Middle frontal gyrus (tissue), 1 donor: ENCODE results near the gene BRPF1.

Experiments
- DNase-seq: peaks from one replicate; pipeline ENCODE4 v3.0.0-alpha.2; 2015; ENCODE audit warnings: low spot score; ENCODE audit errors: extremely low spot score

The BRPF1 gene

DNA sequence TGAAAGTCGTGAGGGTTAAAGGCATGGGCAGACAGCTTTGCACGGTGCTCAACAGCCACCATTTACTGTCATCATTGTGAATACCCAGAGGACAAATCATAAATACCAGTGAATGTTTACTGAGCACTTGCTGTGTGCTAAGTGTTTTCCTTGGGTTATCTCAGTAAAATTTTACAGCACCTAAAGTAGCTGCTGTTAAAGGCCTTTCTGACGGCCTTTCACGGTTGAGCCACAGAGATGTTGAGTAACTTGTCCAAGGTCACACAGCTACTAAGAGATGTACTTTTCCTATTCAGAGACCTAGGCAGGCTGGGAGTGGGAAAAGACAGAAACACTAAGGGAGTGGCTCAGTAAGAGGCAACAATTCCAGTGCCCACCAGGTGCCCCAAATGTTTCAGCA is 28.3 kb upstream of the BRPF1 start:
- no peak for DNase-seq

GRCh38 chr3:9703736-9704346 is 27.7 kb upstream of the BRPF1 start, which contains the start of gene CPNE9:
TSS of gene CPNE9 (plus strand) at chr3:9703833. CDS start at chr3:9703997, 164 bp downstream.
- DNase-seq: no peak

GRCh38 chr3:9704347-9705322 is 26.9 kb upstream of the BRPF1 start:
- no peak for DNase-seq

DNA sequence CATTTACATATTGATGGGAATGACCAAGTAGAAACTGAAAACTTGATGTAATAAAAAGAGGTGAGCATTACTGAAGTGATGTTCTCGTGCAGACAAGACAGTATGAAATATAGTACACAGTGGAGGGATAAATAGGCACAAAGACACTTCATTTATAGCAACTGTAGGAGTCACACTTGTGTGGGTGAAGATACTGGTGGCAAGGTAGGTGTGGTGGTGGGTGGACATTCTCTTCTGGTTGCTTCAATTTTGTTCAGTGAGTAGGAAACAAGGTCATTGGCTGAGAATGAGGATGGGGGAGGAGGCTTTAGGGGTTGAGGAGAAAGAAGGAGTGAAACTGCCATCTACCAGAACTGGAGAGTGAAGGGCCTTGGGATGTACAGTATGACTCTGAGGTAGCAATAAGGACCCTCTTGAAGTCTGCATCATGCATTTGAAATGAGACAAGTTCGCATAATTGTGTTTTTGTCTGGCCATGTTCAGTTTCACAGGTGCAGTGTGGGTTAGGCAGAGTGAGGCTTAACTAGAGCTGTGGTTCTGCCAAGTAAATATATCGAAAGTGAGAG is 21.3 kb upstream of the BRPF1 start:
- no peak for DNase-seq

DNA sequence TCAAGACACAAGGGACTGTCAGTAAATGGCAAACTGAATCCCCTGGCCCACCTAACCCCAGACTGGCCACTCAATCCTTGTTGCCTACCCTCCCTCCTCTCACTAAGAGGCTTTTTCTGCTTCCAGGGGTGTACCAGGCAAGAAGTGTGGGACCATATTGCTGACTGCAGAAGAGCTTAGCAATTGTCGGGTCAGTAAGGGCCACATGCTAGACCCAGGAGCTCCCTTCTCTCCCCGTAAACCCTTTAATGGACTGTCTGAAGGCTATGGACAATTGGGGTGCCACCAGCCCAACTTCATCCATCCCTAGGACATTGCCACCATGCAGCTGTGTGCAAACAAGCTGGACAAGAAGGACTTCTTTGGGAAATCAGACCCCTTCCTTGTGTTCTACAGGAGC is 19.1 kb upstream of the BRPF1 start:
- no peak for DNase-seq

DNA sequence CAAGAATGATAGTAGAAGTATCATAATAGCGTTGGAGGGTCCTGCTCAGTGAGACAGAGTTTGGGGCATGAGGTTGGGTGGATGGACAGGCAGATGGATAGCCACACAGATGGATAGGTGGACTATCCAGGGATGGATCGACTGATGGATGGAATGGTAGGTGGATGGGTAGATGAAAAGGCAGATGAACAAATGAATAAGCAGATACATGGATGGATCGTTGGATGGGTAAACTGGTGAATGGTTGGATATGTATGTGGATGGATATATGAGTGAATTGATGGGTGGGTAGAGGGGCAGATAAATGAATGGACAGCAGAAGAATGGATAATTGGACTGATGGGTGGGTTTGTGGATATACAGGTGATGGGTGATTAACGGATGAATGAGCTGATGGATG is 18.4 kb upstream of the BRPF1 start:
- DNase-seq: no peak

DNA sequence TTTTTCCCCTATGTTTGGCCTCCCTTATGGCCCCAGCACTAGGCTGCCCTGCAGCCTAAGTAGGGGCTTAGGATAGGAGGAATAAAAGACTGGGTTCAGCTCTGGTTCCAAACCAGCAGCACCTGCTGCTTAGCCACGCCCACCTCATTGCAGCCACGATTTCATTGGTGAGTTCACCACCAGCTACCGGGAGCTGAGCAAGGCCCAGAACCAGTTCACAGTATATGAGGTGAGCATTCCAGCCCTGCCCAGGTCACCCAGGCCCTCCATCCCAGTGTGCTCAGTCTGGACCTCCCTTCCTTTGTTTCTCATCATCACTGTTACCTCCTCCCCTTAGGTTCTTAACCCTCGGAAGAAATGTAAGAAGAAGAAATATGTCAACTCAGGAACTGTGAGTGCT is 16.4 kb upstream of the BRPF1 start:
- no peak for DNase-seq

GRCh38 chr3:9715764-9716437 is 15.6 kb upstream of the BRPF1 start:
- no peak for DNase-seq

- no peak for DNase-seq
Observed at GRCh38 chr3:9716801-9717555, 14.6 kb upstream of the BRPF1 start.

GRCh38 chr3:9717563-9717962 is 14.0 kb upstream of the BRPF1 start:
- no peak for DNase-seq

DNA sequence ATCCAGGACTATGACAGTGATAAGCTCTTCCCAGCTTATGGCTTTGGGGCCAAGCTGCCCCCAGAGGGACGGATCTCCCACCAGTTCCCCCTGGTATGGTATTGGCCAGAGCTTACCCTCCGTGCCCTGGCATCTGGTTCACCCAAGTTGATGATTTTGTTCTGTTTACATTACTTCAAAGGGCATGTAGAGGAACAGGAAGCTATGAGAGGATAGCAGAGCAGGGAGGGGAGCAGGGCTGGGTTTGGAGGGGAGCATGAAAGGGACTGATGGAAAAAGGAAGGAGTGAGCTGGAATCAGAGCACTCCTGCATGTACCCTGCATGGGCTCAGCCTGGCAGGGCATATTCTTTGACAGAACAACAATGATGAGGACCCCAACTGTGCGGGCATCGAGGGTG is 13.4 kb upstream of the BRPF1 start:
- DNase-seq: no peak

DNA sequence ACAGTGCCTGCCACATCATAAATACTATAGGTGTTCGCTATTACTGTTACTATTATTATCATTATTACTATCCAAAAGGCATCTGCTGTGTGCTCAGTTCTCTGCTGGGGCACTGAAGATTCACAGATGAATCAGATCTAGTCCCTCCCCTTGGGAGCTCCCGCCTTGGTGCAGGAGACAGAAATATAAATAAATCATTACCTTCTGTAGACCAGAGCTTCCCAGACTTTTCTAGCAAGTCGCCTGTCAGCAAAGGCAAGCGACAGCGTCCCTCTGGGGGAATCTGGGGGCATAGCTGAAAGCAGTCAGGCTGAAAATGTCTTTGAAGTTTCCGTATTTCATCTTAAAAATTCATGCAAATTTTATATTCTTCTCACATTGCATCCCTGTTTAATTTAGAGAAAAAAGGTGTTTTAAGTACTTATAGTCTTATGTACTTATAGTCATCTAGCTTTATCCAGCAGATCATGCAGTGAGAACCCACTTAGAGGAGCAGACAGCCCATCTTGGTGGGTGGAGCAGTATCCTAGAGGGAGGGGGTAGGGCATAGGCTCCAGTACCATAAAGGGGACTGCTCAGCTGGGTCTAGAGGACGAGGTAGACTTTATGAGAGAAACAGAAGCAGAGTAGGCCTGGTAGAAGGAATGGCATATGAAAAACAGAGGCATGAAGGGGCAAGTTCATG is 10.4 kb upstream of the BRPF1 start:
- DNase-seq: no peak

GRCh38 chr3:9721700-9722060 is 9.9 kb upstream of the BRPF1 start:
- DNase-seq: no peak

- DNase-seq: no peak
Observed at GRCh38 chr3:9725775-9726515, 5.6 kb upstream of the BRPF1 start.

DNA sequence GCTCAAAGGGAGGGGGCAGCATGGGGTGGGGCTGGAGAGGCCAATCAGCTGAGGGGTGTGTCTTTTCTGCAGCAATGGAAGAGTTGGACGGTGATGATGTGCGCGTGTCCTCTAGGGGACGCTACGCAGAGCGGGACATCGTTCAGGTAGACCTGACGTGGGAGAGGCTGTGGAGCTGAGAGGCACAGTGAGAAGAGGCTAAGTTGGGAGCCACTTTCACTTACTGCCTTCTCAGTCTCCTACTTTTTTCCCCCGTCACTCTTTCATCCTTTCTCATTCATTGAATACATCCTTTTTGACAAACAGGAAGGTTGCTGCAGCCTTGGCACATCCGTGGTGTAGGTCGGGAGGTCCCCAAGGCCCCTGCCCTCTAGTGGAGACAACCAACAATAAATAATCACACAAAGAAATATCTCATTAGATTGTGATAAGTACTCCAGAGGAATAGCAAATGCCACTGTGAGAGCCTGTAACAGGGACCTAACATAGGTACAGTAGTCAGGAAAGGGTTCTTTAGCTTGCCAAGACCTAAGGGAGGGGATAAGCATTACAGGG is 4.4 kb upstream of the BRPF1 start:
- no peak for DNase-seq

- no peak for DNase-seq
Observed at GRCh38 chr3:9727743-9728142, 3.8 kb upstream of the BRPF1 start.

DNA sequence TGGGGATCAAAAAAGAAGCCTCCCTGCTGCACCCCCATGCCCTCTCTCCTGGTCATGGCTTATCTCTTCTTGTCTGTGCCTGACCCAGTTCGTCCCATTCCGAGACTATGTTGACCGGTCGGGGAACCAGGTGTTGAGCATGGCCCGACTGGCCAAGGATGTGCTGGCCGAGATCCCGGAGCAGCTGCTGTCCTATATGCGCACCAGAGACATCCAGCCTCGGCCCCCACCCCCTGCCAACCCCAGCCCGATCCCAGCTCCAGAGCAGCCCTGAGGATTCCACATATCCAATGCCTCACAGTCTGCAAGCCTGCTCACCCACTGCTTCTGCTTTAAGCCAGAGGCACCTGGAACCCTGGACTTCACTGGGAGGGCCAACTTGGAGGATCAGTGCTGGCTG is 2.1 kb upstream of the BRPF1 start:
- DNase-seq: no peak

GRCh38 chr3:9730657-9731205 is 804 bp upstream of the BRPF1 start:
- DNase-seq: no peak

DNA sequence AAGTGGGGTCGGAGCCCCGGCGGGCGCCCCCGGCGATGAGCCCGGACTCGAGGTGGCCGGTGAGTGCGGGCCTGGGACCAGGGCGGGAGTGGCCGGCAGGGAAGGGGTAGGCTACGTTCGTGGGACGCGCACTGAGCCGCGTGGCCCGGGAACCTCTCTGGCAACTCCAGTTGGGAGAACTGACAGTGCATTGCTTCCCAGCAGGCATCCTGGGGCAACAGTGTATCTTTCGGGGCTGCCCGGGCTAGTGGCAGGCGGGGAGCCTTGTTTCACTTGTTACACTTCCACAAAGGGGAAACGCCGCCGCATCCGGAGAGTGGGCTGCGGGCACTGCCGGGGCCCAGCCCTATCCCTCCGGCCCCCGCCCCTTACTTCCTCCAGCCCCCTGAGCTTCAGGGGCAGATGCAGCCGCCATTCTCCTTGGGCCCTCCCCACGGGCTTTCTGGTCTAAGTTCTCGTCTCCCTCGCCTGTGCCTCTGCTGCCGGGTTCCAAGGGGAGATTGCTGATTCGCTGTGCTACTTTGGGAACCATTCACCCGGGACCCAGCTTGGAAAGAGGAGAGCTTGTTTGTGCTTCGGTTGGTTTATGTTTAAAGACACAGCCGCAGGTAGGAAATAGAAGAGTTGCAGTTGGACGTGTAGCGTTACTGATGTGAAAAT is 675 bp downstream of the BRPF1 start:
- DNase-seq: no peak
